GM21447 (cell line): ENCODE results near the gene JAG2.

Source experiments
- ATAC-seq: cut with Tn5 transposase; IDR thresholded peaks from one replicate; pipeline ENCODE4 v1.9.1; 2021; ENCODE audit not compliant: unreplicated experiment

JAG2 gene

DNA sequence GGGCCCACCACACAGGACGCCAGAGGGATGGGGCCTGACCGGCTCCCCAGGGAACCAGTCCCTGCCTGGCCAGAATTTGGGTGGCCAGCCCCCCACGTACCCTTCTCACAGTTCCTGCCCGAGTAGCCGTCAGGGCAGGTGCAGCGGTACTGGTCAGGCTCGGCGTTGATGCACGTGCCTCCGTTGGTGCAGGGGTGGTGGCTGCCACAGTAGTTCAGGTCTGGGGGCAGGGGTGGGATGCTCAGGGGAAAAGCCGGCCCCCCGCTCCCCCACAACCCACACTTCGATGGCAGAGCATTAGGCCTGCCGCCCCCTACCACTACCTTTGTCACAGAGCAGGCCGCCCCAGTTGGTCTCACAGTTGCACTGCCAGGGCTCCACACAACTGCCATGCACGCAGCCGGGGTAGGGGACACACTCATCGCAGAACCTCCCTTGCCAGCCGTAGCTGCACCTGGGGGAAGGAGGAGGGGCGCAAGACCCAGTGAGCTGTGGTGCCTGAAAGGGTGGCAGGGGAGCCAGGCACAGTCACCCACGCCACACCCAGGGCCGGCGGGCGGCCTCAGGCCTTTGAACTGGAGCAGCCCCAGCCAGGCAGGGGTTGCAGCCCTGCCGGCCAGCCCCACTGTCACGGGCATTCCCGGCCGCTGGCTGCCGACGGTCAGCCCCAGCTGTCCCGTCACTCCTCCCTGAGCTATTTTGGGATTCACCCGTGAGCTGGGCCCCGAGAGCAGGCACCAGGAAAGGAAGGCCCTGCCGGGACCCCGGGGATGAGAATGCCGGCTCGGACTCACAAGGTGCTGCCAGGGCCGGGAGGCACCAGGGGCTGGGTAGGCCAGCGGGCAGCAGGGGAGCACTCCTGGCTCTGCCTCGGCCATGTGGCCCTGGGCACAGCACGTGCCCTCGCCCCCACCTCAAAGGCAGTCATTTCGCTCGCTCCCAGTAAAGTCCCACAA, 16.5 kb downstream of the JAG2 start:
- no peak for ATAC-seq

DNA sequence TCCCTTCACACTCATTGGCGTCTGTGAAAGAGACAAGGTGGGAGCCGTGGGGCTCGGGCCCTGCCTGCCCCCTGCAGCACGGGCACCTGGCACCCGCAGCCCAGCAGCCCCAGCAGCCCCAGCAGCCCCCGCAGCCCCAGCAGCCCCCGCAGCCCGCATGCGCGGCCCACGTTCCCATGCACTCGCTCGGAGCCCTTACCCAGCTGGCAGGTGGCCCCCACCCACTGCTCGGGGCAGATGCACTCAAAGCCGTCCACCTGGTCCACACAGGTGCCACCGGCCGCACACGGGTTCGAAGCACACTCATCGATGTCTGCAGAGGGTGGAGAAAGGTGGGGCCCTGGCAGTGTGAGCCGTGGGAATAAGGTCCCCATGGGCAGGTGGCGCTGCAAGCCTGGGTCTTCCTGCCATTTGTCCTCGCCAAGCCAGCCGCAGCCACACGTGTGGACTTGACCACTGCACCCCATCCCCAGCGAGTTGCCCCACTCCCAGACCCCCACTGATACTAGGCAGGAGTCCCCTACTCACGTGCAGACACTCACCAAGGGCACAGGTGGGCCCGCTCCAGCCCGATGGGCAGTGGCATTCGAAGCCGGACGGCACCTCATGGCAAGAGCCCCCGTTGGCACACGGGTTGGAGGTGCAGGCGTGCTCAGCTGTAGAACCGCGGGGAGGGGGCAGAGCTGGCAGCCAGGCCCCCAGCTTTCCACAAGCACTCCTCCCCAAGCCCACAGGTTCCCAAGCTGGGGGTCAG, 17.3 kb downstream of the JAG2 start:
- no peak for ATAC-seq

DNA sequence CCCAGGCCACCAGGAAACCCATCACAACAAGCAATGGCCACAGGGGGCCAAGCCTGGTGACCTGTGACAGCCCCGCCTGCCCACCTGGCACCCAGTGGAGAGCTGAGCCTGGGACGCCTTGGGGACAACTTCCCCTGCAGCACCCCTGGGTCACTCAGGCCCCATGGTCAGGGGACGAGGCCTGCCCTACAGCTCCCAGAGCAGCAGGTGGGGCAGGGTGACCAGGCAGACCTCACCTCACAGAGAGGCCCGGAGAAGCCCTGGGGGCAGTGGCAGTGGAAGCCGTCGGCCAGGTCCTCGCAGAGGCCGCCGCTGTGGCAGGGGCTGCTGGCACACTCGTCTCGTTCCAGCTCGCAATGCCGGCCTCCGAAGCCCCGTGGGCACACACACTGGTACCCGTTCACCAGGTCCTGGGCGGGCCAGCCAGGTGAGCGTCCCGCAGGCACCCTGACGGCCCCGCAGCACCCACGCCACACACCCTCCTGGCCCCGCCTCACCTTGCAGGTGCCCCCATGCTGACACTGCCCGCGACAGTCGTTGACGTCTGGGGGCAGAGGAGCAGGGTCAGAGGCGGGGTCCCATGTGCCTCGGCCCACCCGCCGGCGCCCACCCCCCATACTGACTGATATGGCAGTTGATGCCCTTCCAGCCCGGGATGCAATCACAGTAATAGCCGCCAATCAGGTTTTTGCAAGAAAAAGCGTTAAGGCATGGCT, 18.1 kb downstream of the JAG2 start:
- ATAC-seq, result no peak

DNA sequence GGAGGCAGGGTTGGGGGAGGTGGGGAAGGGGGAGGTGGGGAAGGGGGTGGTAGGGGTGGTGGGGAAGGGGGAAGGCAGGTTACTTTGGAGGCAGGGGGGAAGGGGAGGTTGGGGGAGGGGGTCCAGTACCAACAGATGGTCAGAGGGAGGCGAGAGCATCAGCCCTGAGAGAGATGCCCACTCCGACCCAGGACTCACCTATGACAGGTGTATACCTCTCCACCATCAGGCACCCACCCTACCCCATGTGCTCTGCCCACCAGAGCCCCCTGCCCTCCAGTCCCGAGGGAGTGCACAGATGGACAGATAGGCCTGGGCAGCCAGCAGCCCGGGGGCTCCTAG, 18.6 kb downstream of the JAG2 start:
- ATAC-seq, result no peak

DNA sequence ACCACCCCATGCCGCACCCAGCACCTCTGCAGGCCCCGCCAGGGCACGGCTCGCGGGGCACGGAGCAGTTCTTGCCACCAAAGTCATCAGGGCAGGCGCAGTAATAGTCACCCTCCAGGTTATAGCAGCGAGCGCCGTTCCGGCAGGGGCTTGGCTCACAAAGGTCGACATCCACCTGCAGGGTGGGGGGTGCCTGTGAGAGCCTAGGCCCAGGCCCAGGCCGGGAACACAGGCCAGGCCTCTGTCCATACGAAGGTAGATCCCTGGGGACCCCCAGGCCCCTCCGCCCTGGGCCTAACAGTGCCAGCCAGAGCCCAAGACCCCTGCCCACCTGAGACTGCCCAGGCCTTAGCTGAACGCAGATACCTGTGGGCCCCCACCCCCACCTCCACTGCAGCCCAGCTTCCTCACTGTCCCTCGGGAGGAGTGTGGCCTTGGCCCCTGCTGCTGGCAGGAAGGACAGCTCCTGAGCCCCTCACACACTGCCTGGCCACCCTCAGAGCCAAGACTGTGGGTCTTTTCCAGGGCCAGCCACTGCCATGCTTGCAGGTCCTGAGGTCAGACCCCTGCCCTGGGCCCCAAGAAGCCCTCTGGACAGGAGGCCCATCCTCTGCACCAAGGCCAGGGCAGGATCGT, 19.3 kb downstream of the JAG2 start:
- ATAC-seq, result no peak

DNA sequence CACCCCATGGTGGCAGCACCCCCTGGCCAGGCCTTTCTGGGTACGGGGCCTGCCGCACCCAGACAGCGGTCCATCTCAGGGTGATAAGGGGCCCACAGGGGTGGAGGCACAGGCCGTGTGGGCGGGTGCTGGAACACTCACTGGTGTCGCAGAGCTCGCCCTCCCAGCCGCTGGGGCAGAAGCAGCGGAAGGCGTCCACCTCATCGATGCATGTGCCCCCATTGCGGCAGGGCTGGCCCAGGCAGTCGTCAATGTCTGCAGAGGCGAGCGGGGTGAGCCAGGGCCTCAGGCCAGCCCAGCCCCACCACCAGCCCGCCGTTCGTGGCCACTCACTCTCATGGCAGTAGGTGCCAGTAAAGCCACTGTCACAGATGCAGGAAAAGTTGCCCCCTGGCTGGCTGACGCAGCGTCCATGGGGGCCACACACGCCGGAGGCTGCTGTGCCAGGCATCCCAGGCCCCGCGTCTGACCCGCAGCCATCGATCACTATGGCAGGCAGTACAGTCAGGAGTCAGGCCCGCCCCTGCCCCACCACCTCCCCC, 19.9 kb downstream of the JAG2 start:
- ATAC-seq, result no peak

DNA sequence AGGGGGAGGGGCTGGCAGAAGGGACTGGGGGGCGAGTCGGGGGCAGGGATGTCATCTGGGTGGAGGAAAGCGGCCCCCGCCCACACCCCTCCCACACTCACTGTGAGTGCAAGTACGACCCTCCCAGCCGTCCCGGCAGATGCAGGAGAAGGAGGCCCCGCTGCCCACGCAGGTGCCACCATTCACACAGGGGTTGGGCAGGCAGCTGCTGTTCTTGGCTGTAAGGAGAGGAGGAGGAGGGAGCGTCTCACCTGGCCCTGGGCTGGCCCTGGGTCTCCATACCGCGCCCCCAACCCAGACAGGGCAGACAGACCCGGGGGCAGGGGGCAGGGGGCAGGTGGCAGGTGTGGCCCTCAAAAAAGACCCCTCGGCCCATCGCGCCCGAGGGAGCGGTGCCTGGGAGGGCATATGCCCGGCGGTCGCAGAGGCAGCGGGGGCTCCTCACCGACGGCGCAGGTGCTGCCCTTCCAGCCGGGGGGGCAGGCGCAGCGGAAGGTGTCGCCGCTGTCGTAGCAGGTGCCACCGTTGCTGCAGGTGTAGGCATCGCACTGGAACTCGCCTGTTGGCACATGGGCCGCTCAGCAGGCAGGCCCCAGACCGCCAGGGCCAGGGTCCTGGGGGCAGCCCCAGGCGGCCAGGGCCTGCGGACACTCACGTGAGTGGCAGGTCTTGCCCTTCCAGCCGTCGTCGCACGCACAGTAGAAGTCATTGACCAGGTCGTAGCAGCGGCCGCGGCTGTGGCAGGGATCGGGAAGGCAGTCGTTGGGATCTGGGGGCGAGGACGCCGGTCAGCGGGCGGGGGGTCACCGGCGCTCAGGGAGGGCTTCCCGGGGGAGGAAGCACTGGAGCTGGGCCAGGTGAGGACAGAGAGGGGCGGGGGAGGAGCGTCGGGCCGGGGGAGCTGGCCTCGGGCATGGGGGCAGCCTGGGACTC, 20.6 kb downstream of the JAG2 start:
- no peak for ATAC-seq

DNA sequence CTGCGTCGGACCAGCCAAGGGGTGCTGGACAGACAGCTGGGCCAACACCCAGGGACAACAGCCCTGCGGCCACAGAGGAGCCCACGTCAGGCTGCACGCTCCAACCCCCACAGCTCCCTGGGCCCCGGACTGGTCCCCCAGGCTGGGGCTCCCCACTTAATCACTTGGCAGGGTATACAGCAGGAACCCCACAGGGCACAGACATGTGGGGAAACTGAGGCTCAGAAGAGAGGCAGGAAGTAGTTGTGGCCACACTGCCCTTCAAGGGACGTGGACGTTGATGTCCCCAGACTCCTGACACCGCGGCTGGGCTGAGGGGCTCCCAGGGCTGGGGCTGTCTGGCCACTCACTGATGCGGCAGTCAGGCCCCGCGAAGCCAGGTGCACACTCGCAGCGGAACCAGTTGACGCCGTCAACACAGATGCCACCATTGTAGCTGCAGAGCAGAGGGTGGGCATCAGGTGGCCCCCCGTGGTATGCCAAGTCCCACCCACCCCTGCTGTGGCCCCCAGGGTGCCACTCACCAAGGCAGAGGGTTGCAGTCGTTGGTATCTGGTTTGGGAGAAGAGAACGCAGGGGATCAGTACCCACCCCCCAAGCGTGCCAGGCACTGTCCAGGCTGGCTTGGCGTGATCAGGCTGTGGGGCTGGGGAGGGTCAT, 21.5 kb downstream of the JAG2 start:
- no peak for ATAC-seq

DNA sequence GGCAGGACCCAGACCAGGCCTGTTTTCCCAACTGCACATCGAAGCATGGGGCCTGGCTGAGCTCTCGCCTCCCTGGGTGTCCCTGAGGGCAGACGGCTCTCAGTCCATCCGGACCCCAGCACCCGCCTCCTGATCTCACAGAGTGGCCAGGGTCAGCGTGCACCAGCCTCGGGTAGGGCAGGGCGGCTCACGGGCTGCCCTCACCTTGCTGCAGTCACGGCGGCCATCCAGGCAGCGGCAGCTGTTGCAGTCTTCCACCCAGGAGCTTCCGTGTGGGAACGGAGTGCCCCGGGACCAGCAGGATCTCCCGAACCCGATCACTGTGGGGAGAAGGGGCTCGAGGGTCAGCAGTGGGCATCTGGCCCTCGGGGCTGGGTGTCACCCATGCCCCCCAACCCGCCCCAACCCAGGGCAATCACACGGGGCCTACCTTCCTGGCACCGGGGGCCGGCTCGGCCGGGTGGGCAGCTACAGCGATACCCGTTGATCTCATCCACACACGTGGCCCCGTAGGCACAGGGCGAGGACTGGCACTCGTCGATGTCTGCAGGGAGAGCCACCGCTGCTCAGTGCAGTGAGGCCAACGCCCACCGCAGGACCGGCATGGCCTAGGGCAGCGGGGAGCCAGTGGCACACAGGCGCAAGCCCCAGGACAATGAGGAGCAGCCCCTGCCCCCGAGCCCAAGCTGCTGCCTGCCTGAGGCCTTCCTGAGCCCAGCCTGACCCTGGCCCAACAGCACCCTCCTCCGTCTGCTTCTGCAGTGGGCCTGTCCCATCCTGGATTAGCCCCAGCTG, 22.2 kb downstream of the JAG2 start:
- no peak for ATAC-seq

DNA sequence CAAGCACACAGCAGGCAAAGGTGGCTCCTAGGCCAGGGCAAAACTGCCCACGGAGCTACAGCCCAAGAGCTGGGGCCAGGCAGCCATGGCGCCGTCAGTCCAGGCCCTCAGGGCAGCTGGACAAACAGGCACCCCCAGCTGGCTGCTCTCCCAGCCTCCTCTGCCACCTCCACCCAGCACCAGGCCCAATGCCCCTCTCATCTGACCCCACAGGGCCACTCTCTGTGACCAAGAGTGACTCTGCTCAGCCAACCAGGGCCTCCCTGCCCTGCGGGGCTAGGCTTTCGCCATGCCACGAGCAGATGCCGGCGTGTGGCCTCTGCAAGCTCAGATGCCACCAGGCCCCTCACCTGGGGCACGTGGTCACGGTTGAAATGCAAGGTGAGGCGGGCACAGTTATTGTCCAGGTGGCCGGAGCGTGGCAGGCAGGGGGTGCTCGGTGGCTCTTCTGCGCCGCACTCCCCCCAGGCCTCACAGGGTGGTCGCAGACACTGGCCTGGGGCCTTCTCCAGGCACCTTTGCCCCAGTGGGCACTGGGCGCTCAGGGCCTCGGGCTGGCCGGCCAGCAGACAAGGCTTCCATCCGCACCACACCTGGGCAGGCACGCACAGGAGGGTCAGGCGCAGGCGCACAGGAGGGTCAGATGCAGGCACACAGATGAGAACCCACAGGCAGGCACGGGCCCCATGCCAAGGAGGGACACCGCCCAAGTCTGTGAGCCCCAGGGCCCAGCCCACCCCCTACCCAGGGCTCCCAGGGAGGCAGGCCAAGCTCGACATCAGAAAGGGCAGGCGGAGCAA, 23.0 kb downstream of the JAG2 start:
- ATAC-seq, result no peak

DNA sequence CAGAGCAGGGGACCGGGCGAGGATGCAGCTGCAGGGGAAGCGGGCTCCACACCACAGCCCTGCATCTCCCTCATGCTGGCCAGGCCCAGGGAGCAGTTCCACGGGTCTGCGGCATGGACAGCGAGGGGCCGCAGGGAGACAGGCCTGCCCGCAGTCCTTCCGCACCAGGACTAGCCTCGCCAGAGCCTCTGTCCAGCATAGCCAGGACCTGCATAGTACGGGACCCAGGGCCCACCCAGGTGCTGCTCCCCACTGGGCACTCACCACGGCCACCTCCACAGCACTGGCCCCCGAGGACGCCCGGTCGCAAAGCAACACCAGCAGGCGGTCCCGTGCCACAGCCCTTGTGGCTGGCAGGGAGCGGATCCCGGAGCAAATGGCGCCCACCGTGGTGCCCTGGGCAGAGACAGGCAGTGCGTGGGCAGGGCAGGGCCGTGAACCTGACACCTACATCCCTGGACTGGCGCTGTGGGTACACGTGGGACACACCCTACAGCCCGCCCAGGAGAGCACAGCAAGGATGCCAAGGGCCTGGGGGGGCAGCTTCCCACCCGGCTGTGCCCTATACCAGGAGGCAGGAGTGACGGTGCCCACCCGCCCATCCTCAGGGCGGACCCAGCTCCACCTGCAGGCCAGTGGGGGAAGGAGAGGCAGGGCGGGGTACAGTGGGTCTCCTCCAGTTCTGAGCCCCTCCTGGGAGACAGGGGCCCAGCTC, 23.8 kb downstream of the JAG2 start:
- no peak for ATAC-seq

DNA sequence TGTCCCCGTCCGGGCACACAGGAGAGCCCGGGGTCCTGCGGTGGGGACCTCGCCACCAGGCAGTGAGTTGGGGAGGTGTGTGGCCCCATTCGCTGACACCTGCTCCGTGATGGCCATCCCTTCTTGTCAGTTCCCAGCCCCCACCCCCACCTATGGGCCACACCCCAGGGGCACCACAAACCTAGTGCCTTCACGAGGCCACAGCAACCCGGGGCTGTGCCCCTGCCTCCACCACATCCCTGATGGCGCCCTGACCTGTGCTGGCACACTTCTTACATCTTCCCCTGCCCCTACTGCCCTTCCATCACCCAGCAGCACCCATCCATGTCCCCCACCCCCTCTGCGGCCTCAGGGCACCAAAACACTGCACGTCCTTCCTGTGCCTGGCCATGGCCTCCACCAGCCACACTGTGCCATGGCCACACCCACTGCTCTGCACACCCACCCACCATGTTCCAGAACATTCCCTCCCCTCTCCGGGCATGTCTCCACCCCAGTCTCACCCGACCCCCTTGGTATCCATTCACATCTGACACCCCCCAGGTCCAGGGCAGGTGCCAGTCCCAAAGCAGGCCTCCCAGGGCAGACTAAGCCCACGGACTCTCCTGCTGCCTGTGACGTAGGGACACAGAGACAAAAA, 24.4 kb downstream of the JAG2 start:
- ATAC-seq, result no peak

DNA sequence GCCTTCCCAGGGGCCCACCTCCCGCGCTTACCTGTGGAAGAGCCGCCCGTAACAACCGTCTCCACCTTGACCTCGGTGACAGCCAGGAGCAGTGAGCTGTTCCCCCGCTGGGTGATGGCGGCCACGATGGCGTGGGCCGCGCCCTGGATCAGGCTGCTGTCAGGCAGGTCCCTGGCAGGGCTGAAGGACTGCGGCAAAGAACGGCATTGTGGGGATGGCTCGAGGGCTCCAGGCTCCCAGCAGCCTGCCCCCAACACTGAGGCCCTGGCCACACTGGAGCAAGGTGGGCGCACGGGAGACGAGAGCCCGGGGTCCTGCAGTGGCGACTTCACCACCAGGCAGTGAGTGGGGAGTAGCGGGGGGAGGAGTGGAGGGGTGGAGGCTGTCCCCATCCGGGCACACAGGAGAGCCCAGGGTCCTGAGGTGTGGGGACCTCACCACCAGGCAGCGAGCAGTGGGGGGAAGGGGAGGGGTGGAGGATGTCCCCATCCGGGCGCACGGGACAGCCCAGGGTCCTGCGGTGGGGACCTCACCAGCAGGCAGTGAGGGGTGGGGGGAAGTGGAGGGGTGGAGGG, 25.0 kb downstream of the JAG2 start:
- no peak for ATAC-seq

DNA sequence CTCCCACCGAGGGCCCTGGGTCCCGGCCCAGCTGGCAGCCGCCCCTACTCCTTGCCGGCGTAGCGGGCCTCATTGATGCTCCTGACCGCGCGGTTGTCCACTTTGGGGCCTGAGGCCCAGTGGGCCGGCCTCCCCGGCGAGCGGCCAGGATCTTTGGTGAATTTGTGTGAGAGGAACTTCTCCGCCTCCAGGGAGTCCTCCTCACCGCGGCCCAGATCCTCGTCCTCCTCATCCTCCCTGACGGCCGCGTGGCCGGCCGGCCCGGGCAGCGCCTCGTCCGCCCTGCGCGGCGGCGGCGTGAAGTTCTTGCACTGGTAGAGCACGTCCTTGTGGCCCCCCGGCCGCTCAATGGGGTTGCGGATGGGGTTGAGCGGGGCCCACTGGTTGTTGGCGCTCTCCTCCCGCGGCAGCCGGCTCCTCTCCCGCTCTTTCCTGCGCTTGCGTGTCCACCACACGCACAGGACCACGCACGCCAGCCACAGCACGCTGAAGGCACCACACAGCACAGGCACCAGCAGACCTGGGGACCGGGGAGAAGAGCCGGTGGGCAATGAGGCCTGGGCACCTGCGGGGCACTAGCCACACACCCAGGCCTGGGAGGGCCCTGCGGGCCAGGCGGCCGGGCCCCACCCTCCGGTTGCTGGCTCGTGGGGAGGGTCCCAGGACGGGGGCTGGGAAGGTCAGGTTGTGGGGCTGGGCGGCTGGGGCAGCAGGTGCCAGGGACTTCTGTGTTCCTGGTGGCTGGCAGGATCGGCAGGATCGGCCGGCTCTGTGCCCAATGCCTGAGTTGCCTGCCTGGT, 25.7 kb downstream of the JAG2 start:
- ATAC-seq, result no peak

DNA sequence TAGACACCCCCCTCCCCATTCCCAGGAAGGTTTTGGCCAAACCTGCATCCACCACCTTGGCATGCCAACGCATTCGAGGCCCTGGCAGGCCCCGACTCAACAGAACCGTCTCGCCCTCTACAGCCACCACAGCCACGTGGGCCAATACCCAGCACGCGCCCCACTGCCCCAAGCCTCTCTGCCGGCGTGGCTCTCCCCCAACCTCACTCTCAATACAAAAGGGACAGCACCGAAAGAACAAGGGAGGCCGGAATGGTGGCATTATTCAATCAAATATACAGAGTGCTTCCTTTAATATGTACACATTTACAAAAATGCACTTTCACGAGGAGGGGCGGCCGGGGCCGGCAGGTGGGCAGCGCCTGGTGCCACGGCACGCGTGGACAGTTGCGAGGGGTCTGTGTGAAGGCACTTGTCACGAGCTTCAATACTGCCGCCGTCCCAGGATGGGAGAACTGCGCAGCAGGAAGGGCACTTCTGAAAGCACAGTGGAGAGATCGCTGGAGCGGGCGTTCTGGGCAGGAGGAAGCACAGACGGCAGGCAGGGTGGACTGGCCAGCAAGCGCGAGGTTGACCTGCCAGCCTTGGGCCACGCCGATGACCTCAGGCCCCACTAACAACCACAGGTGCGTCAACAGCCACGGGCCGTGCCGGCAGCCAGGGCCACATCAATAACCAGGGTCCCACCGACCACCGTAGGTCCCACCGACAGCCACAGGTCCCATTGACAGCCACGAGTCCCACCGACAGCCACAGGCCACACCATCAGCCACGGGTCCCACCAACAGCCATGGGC, 26.9 kb downstream of the JAG2 start:
- no peak for ATAC-seq
